Kidney (tissue), 14 donors: ENCODE results near the gene DPH3. TPM values are rescaled to one million over a fixed set of nuclear protein-coding genes. Genes with fewer than 3 reads are reported as not detected.

ENCODE experiments used
- DNase-seq, 5 donors: peaks; one replicate each; pipeline ENCODE4 v3.0.0-alpha.2; 2013 to 2020
- FAIRE-seq: peaks from 2 replicates; lab custom pipeline; 2012; peaks lifted over from hg19 to GRCh38; lab: Jason Lieb, UNC
- H3K27ac ChIP-seq, 2 donors: one replicate each; pipeline ENCODE4 v1.7.0; 2013; ENCODE audit warnings: low read depth in 2 of 2, low read length in 2 of 2, inconsistent platforms in 1 of 2
- H3K27me3 ChIP-seq: one replicate; pipeline ENCODE4 v1.7.1; 2013; ENCODE audit warnings: low read length, inconsistent platforms; ENCODE audit not compliant: control insufficient read depth, insufficient read depth
- H3K36me3 ChIP-seq, 3 donors: one replicate each; pipeline versions ENCODE4 v1.7.0 to v1.7.1; 2013; ENCODE audit warnings: low read length in 3 of 3, control low read depth in 1 of 3, inconsistent platforms in 1 of 3; ENCODE audit not compliant: insufficient read depth in 3 of 3, control insufficient read depth in 2 of 3
- H3K4me1 ChIP-seq, 3 donors: one replicate each; pipeline versions ENCODE4 v1.7.0 to v1.7.1; 2013; ENCODE audit warnings: low read length in 3 of 3, inconsistent platforms in 1 of 3, low read depth in 1 of 3; ENCODE audit not compliant: control insufficient read depth in 2 of 3, insufficient read depth in 2 of 3
- H3K4me3 ChIP-seq, 3 donors: one replicate each; pipeline versions ENCODE4 v1.7.0 to v1.8.1; 2013; ENCODE audit warnings: low read length in 3 of 3, control low read depth in 1 of 3, inconsistent platforms in 1 of 3
- H3K9ac ChIP-seq, 3 donors: one replicate each; pipeline versions ENCODE4 v1.7.0 to v1.7.1; 2013; ENCODE audit warnings: low read length in 3 of 3, control low read depth in 1 of 3, inconsistent platforms in 1 of 3
- H3K9me3 ChIP-seq, 3 donors: one replicate each; pipeline versions ENCODE4 v1.7.0 to v1.7.1; 2013; ENCODE audit warnings: low read length in 3 of 3, control low read depth in 1 of 3, inconsistent platforms in 1 of 3; ENCODE audit not compliant: control insufficient read depth in 2 of 3, insufficient read depth in 1 of 3
- intact Hi-C: fragments of 100-400 bp; cut with DNase I; formaldehyde crosslinking; loops from one replicate; pipeline ENCODE4 v1.11.1; 2022
- polyA plus RNA-seq: library from polyadenylated mRNA; stranded (reverse); fragments of 350-450 nt; fragmentation: Illumina TruSeq; extraction: RNeasy Lipid Tissue Mini Kit (QIAGEN cat#74804); gene quantifications from one replicate; pipeline ENCODE4 v1.2.3, GENCODE V29; 2014; ENCODE audit warnings: low read depth, low replicate concordance; ENCODE audit not compliant: insufficient read depth
- total RNA-seq: library from RNA; stranded (reverse); fragmentation: NEBNext Ultra II Directional; extraction: Animal tissue kit (Norgen Biotek cat#: 25700); gene quantifications from one replicate; pipeline ENCODE4 v1.2.1, GENCODE V29; 2021
- TF ChIP-seq, protein P1 (sequence below): IDR thresholded peaks from 3 replicates; pipeline ENCODE4 v1.5.1; 2012; ENCODE audit warnings: mild to moderate bottlenecking, moderate library complexity, borderline replicate concordance; ENCODE audit not compliant: insufficient read depth; ENCODE audit errors: extremely low read depth
- donor health status: control.
- donor health status: control.
- donor health status: control.
- donor health status: control.
- donor health status: control.
- donor health status: DM: yes; HTN: yes; CAD: no.
- donor health status: Normal renal cell carcinoma (clear cell type).

The DPH3 gene
- total and polyA plus RNA-seq, 2 donors from 2014 or later, result 16.3 to 19.3 TPM

DNA sequence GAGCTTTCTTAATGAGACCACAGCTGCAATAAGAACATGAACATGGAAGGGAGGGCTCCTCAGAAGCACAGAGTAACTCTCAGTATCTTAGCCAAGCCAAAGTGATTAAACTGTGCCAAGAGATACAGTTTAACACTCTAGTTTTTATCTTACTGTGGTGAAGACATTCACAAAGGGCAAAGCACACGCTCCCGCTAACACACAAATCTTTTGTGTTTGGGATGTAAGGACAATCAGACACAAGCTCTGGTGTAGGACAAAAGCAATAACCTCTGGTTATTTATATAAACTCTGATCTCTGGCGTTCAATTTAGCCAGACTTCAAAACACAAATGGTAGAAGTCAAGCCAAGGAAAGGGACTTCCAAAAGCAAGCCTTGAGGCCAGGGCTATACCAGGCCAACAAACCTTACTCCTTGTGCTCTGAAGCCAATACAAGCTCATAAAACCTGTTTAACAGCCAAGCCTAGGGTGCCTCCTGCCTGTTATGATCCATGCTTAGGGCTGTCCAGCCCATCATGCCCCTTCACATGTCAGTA lies 27.8 kb downstream of the DPH3 start:
- Histone ChIP-seq H3K9me3 (no peaks in the 10 kb centered on the region), H3K9ac (no peak overlapping the region), H3K27ac (no peak overlapping the region), H3K27me3 (no peaks in the 10 kb centered on the region), H3K4me3 (no peak overlapping the region), H3K36me3 (no peaks in the 10 kb centered on the region), H3K4me1 (no peaks in the 10 kb centered on the region)
- DNase-seq (no peak), FAIRE-seq (no peak)
- TF ChIP-seq, protein P1, sequence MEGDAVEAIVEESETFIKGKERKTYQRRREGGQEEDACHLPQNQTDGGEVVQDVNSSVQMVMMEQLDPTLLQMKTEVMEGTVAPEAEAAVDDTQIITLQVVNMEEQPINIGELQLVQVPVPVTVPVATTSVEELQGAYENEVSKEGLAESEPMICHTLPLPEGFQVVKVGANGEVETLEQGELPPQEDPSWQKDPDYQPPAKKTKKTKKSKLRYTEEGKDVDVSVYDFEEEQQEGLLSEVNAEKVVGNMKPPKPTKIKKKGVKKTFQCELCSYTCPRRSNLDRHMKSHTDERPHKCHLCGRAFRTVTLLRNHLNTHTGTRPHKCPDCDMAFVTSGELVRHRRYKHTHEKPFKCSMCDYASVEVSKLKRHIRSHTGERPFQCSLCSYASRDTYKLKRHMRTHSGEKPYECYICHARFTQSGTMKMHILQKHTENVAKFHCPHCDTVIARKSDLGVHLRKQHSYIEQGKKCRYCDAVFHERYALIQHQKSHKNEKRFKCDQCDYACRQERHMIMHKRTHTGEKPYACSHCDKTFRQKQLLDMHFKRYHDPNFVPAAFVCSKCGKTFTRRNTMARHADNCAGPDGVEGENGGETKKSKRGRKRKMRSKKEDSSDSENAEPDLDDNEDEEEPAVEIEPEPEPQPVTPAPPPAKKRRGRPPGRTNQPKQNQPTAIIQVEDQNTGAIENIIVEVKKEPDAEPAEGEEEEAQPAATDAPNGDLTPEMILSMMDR, result no peak
- intact Hi-C loops, result no loop called here

DNA sequence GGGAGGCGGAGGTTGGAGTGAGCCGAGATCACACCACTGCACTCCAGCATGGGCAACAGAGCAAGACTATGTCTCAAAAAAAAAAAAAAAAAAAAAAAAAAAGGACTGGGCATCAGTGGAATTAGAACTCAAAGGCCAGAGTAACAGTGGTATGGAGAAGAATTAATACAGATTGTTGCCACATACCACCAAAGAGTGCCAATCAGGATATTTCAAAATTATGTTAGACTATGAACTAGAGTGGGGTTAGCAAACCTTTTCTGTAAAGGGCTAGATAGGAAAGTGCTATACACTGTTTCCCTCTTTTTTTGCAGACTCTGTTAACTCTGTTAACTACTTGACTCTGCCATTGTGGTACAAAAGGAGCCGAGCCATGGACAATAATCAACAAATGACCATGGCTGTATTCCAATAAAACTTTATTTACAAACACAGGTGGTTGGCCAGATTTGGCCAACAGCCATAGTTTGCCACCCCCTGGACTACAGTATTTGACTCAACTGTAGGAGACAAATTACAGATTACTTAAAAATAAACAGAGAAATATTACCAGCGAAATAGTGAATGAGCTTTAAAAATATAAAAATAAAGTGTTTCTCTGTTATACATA lies 28.6 kb downstream of the DPH3 start:
- DNase-seq (no peak), FAIRE-seq (no peak)
- no peak overlapping the region for H3K9ac ChIP-seq
- no peaks in the 10 kb centered on the region for H3K27me3 ChIP-seq
- no peaks in the 10 kb centered on the region for H3K4me1 ChIP-seq
- no peak overlapping the region for H3K27ac ChIP-seq
- no peaks in the 10 kb centered on the region for H3K9me3 ChIP-seq
- TF ChIP-seq, protein P1, result no peak
- no peaks in the 10 kb centered on the region for H3K36me3 ChIP-seq
- no peak overlapping the region for H3K4me3 ChIP-seq
- intact Hi-C loops, result no loop called here

DNA sequence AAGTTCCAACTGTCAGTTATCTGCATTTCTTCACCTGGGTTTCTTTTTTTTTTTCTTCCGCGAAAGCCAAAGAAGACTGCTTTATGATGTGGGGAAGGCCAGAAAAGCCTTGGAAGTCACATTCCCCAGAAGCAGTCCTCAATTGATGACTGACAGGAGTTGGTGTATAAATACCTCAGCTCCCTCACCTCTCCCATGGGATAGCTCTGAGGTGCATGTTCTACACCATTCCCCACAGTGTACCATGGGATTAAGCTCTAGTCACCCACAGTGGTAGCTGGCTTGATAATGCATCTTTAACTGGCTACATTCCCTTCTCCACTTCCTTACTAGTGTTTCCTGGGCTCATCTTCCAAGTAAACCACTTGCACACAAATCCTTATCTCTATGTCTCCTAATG lies 30.5 kb downstream of the DPH3 start:
- Histone ChIP-seq H3K27me3 (no peaks in the 10 kb centered on the region), H3K4me1 (no peaks in the 10 kb centered on the region), H3K9ac (no peak overlapping the region), H3K9me3 (no peaks in the 10 kb centered on the region), H3K27ac (no peak overlapping the region), H3K36me3 (no peaks in the 10 kb centered on the region), H3K4me3 (no peak overlapping the region)
- TF ChIP-seq, protein P1, result no peak
- intact Hi-C loops, result no loop called here
- DNase-seq (no peak), FAIRE-seq (no peak)

DNA sequence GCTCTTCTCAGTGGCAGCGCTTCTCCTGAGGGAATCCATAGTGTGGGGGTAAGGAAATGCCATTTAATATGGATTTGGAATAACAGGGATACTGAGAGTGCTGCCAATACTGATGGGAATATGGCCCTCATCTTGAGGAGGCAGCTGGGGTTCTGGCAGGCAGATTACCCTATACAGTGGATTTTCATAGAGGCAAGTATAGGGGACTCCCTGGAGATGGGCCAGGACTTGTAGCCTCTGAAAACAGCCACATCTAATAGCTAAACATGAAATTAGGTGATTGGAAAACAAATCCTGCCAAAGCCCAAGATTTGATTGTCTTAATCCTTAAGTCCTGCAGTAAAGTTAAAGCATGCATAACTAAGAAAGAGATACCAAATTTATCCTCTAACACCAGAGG lies 30.9 kb downstream of the DPH3 start:
- Histone ChIP-seq H3K4me3 (no peak overlapping the region), H3K4me1 (no peaks in the 10 kb centered on the region), H3K27ac (no peak overlapping the region), H3K9me3 (no peaks in the 10 kb centered on the region), H3K36me3 (no peaks in the 10 kb centered on the region), H3K9ac (no peak overlapping the region), H3K27me3 (no peaks in the 10 kb centered on the region)
- intact Hi-C loops, result no loop called here
- TF ChIP-seq, protein P1, result no peak
- no peak for DNase-seq
- no peak for FAIRE-seq
